ENCODE results near the gene SCAMP5.

SCAMP5 gene

DNA sequence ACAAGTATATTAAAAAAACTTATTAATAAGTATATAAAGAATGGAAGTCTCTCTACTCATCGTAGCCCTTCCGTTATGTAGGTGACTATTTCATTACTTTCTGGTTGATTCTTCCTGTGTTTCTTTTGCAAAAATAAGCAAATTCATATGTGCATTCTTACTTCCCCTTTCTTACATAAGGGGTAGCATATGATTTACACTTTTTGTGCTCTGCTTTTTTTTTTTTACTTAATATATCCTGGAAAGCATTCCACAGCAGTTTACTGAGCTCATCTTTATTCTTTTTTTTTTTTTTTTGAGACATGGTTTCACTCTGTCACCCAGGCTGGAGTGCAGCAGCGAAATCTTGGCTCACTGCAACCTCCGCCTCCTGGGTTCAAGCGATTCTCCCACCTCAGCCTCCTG, 12.9 kb downstream of the SCAMP5 start:
- in situ Hi-C loops (cut with MboI; ENCODE audit: low pct_unique_long_range_greater_than_20kb, low sequenced_read_pairs), result loop anchor here (25.0 kb wide), 1 partner anchor 654 kb away; no protein-coding TSS in a partner anchor
- DNase-seq, result peak; percentile 70

- peak; percentile 78 for DNase-seq
- in situ Hi-C loops (cut with MboI; ENCODE audit: low pct_unique_long_range_greater_than_20kb, low sequenced_read_pairs), result loop anchor here (25.0 kb wide), 1 partner anchor 654 kb away; no protein-coding TSS in a partner anchor
These were observed 13.4 kb downstream of the SCAMP5 start for GRCh38 chr15:75008629-75009326.

GRCh38 chr15:75016431-75016830, 21.1 kb downstream of the SCAMP5 start:
- in situ Hi-C loops (cut with MboI; ENCODE audit: low pct_unique_long_range_greater_than_20kb, low sequenced_read_pairs), result loop anchor here (25.0 kb wide), 1 partner anchor 646 kb away; no protein-coding TSS in a partner anchor
- no peak for DNase-seq

- DNase-seq, result no peak
- in situ Hi-C loops (cut with MboI; ENCODE audit: low pct_unique_long_range_greater_than_20kb, low sequenced_read_pairs), result loop anchor here (25.0 kb wide), 1 partner anchor 642 kb away; no protein-coding TSS in a partner anchor
These were observed 24.6 kb downstream of the SCAMP5 start for GRCh38 chr15:75019916-75020315.

DNA sequence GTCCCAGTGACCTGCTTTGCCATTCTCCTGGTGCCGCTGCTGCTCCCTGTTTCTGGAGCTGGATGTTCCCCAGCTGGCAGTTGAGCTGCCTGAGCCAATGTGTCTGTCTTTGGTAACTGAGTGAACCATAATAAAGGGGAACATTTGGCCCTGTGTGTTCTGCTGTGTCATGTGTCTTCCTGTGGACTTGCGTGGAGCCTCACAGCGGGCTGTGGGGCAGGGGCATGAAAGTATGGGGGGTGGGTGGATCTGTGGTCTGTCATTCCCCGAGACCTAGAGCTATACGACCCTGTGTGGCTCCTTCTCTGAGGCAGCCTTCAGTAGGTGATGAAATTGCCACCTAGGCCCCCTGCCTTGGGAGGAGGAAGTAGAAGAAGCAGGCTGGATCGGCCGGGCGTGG, 26.0 kb downstream of the SCAMP5 start:
- no peak for DNase-seq
- in situ Hi-C loops (cut with MboI; ENCODE audit: low pct_unique_long_range_greater_than_20kb, low sequenced_read_pairs), result loop anchor here (25.0 kb wide), 1 partner anchor 641 kb away; no protein-coding TSS in a partner anchor

DNA sequence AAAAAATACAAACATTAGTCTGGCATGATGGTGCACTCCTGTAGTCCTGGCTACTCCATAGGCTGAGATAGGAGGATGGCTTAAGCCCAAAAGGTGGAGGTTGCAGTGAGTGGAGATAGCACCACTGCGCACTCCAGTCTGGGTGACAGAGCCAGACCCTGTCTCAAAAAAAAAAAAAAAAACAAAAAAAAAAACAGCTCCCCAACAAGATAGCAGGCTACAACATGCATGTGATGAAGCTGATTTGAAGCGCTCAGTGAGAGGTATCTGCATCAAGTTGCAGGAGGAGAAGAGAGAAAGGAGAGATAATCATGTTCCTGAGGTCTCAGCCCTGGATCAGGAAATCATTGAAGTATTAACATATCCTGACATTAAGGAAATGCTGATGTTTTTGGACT, 27.4 kb downstream of the SCAMP5 start:
- no peak for DNase-seq
- in situ Hi-C loops (cut with MboI; ENCODE audit: low pct_unique_long_range_greater_than_20kb, low sequenced_read_pairs), result loop anchor here (25.0 kb wide), 1 partner anchor 640 kb away; no protein-coding TSS in a partner anchor

- in situ Hi-C loops (cut with MboI; ENCODE audit: low pct_unique_long_range_greater_than_20kb, low sequenced_read_pairs), result loop anchor here (25.0 kb wide), 1 partner anchor 639 kb away; no protein-coding TSS in a partner anchor
- DNase-seq, result peak; percentile 99
These were observed 28.0 kb downstream of the SCAMP5 start, which contains the start of gene PPCDC for GRCh38 chr15:75023181-75023871. Gene PPCDC (plus strand): TSS chr15:75023590. CDS start chr15:75028319, 4,729 bp downstream.

- in situ Hi-C loops (cut with MboI; ENCODE audit: low pct_unique_long_range_greater_than_20kb, low sequenced_read_pairs), result loop anchor here (25.0 kb wide), 1 partner anchor 638 kb away; no protein-coding TSS in a partner anchor
- peak; percentile 89 for DNase-seq
These were observed 28.7 kb downstream of the SCAMP5 start for GRCh38 chr15:75023872-75024636.

DNA sequence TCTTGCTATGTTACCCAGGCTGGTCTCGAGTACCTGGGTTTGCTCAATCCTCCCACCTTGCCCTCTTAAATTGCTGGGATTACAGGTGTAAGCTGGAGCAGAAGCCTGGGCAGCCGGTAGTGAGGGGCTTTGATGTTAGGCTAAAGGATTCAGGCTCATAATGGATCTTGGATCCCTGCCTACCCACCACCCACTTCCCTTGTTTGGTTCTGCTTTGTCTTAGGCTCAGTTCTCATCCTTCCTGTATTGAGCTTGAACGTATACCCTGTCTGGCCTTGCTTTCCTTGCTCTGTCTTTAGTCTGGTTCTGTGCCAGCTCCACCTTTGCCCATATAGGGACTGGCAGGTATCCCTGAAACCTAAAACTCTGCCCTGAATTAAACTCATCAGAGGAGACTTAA, 29.7 kb downstream of the SCAMP5 start:
- in situ Hi-C loops (cut with MboI; ENCODE audit: low pct_unique_long_range_greater_than_20kb, low sequenced_read_pairs), result no loop called here
- peak; percentile 72 for DNase-seq

DNA sequence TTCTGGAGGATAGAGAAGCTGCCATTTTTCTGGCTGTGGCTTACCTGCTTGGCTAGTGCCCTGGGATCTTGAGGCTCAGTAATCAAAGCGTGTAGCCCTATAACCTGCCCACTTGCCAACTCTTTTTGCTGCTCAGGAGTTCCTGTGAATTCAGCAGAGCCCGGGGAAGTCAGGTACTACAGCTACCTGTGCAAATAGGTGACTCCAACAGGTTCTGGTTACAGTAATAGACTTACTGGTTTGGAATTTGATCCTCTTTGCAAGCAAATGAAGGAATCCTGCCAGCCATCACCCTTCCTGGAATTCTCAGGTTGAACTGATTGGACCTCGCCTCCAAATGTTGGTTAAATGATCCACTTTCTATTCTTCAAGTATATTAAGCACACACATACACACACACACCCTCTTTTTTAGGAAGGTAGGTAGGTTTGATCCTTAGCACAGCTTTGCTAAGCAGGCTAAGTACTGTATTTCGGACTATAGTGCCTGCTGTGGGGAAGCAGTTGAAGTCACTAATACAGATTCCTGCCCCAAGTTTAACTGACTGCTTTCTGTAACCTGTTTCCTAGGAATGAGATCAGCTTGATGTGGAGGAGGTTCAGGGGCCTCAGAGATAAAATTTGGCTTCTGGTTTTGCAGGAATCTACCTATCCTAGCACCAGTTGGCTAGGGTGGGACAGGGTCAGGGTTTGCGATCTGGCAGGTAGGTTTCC, 30.3 kb downstream of the SCAMP5 start:
- in situ Hi-C loops (cut with MboI; ENCODE audit: low pct_unique_long_range_greater_than_20kb, low sequenced_read_pairs), result no loop called here
- no peak for DNase-seq

DNA sequence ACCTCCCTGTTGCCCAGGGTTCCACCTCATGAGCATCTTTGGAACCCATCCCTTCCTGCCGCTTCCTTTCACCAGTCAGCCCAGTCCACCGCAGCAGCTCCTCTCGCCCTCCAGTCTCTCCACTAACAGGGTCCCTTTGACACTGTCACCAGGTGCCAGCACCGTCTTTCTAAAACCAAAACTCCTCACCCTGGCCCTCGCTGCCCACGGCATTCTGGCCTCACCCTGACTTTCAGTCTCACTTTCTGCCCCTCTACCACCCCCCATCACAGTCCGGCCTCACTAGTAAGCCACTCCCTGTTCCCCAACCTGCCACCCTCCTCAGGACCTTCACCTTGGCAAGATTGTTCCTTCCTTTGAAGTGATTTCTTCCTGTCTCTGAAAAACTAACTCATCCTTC, 32.2 kb downstream of the SCAMP5 start:
- no peak for DNase-seq
- in situ Hi-C loops (cut with MboI; ENCODE audit: low pct_unique_long_range_greater_than_20kb, low sequenced_read_pairs), result no loop called here

DNA sequence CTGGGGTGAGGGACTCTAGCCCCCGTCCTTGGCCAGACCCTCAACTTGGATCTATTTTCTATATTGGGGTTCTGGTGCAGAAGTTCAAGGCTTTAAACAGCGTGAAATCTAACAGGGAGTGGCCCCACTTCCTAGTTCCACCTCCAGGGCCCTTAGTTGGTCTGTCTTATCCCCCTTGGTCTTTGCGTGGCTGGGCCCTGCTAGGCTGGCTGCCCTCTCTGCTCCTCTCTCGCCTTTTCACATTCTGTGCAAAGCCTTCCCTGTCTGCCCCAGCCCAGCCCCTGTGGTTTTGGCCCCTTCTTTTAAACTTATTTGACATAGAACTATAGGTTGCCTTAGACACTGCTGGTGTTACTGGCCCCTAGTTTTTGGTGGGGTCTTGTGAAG, 33.6 kb downstream of the SCAMP5 start:
- in situ Hi-C loops (cut with MboI; ENCODE audit: low pct_unique_long_range_greater_than_20kb, low sequenced_read_pairs), result no loop called here
- no peak for DNase-seq

- peak; percentile 100 for DNase-seq
- in situ Hi-C loops (cut with MboI; ENCODE audit: low pct_unique_long_range_greater_than_20kb, low sequenced_read_pairs), result no loop called here
These were observed 34.1 kb downstream of the SCAMP5 start for GRCh38 chr15:75029378-75030022.

DNA sequence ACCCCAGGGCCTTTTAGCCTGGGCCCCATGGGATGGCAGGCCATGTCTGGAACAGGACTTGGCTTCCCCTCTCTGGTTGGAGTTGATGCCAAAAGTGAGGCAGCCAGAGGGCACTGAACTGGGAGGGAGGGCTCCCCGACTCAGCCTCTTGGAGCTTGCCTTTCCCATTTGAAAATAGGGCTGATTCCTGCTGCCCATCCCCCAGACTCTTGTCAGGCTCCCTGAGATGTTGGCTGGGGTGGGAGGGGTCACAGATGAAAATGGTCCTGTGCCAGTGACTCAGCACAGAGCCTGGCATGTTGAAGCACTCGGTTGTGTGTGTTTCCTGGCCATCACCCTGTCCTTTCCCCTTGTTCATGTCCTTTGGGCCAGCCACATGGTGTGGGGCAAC, 34.7 kb downstream of the SCAMP5 start:
- DNase-seq, result no peak
- in situ Hi-C loops (cut with MboI; ENCODE audit: low pct_unique_long_range_greater_than_20kb, low sequenced_read_pairs), result no loop called here

DNA sequence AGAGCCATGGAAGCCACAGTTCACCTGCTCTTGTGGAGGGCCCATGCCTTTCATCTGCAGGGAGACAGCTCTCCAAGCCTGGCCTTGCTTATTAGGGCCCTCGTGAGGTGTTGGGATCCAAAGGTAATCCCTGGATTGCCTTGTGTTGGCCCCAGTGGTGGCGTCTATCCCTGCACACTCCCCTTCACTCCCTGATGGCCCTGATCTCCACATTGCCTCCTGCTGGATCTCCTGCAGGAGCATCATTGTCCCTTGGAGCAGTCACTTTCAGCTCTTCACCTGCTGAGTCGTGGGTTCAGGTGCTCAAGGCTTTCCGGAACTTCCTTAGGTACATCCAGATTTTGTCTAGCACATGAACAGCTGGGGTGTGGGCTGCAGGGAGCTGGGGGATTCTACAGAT, 35.1 kb downstream of the SCAMP5 start:
- DNase-seq, result no peak

GRCh38 chr15:75031848-75032247, 36.5 kb downstream of the SCAMP5 start:
- in situ Hi-C loops (cut with MboI; ENCODE audit: low pct_unique_long_range_greater_than_20kb, low sequenced_read_pairs), result no loop called here
- peak; percentile 72 for DNase-seq

More for the DNA sequence above, 35.1 kb downstream of the SCAMP5 start:
- in situ Hi-C loops (cut with MboI; ENCODE audit: low pct_unique_long_range_greater_than_20kb, low sequenced_read_pairs), result no loop called here

- in situ Hi-C loops (cut with MboI; ENCODE audit: low pct_unique_long_range_greater_than_20kb, low sequenced_read_pairs), result no loop called here
- DNase-seq, result no peak
These were observed 37.0 kb downstream of the SCAMP5 start for GRCh38 chr15:75032395-75032794.

DNA sequence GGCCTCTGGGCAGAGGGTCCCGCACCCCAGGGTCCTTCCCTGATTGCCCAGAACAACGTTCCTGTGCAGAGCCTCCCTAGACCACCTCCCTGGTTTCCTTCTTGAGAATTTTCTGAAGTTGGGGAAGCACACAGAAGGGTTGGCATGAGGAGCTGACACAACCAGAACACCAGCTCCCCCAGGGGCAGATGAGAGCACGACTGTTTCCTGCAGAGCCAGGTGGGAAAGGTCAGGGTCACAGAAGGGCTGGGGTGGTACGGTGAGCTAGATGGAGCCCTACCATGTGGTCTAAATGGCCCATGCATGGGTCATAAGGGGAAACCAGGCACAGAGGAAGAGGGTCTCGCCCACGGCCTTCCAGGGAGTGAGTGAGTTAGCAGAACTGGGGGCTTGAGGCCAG, 38.4 kb downstream of the SCAMP5 start:
- in situ Hi-C loops (cut with MboI; ENCODE audit: low pct_unique_long_range_greater_than_20kb, low sequenced_read_pairs), result no loop called here

More for the DNA sequence above, 38.4 kb downstream of the SCAMP5 start:
- no peak for DNase-seq

Data from KBM-7 (cell line).